ENCODE data around the gene FKBP10. TPM values are rescaled to one million over a fixed set of nuclear protein-coding genes. Genes with fewer than 3 reads are reported as not detected.

FKBP10 gene
- total and polyA plus RNA-seq, 9 of the 15 experiments (the other 6 are each of a cell fraction or from before 2014, with no cell fraction given): 0.03 to 3.0 (median 1.4) TPM; not detected in 1

DNA sequence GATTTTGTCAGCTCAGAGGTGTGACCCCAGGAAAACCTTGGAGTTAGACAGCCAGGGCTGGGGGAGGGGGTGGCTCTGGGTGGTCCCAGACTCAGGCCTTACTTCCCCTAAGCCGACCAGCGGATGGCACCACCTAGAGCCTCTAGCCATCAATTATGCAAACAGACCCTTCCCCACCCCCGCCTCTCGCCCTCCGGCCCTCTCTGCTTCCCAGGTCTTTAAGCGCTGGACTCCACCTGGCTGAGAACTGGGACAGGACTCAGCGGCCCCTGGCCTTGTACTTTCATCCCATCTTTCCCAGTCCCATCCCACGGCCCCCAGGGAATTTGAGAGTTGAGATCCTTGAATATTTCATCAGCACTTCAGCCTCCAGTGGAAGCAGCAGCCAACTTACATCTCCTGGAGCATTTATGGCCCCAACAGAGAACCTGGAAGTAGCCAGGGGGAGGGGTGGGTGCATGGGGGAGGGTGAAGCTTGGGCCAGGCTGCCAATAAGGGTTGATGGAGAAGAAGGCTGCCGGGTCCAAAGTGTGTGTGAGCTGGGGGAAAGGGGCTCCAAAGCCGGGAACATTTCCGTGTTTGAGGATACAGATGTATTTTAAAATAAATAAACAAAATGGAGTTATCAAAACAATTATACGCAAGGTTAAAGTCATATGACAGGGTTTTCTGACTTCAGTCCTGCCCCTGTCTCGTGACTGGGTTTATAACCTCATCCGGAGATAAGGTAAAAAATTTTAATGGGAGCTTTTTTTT, 18.8 kb upstream of the FKBP10 start (continued):
- TF ChIP-seq, protein P1, sequence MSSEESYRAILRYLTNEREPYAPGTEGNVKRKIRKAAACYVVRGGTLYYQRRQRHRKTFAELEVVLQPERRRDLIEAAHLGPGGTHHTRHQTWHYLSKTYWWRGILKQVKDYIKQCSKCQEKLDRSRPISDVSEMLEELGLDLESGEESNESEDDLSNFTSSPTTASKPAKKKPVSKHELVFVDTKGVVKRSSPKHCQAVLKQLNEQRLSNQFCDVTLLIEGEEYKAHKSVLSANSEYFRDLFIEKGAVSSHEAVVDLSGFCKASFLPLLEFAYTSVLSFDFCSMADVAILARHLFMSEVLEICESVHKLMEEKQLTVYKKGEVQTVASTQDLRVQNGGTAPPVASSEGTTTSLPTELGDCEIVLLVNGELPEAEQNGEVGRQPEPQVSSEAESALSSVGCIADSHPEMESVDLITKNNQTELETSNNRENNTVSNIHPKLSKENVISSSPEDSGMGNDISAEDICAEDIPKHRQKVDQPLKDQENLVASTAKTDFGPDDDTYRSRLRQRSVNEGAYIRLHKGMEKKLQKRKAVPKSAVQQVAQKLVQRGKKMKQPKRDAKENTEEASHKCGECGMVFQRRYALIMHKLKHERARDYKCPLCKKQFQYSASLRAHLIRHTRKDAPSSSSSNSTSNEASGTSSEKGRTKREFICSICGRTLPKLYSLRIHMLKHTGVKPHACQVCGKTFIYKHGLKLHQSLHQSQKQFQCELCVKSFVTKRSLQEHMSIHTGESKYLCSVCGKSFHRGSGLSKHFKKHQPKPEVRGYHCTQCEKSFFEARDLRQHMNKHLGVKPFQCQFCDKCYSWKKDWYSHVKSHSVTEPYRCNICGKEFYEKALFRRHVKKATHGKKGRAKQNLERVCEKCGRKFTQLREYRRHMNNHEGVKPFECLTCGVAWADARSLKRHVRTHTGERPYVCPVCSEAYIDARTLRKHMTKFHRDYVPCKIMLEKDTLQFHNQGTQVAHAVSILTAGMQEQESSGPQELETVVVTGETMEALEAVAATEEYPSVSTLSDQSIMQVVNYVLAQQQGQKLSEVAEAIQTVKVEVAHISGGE (CRISPR knock-in tag; IDR thresholded peaks at IDR 0.05): no peak
- TF ChIP-seq NFXL1 (CRISPR knock-in tag; IDR thresholded peaks at IDR 0.05) (no peak), PCBP2 (IDR thresholded peaks at IDR 0.05; ENCODE audit: low read depth, low read length, poor library complexity, severe bottlenecking) (no peak), POLR2G (IDR thresholded peaks at IDR 0.05; ENCODE audit: low read depth, low read length) (no peak), SMAD1 (IDR thresholded peaks at IDR 0.05; ENCODE audit: low read depth, low read length, partially characterized antibody) (no peak), SOX6 (IDR thresholded peaks at IDR 0.05) (no peak), NEUROD1 (IDR thresholded peaks at IDR 0.05; ENCODE audit: borderline replicate concordance, low read depth, low read length, partially characterized antibody) (peak; percentile 27), ZFP1 (CRISPR knock-in tag; IDR thresholded peaks at IDR 0.05) (no peak), ZNF668 (CRISPR knock-in tag; IDR thresholded peaks at IDR 0.05) (no peak), ELF2 (CRISPR knock-in tag; IDR thresholded peaks at IDR 0.05) (no peak), ZZZ3 (IDR thresholded peaks at IDR 0.05) (no peak), ZNF589 (CRISPR knock-in tag; IDR thresholded peaks at IDR 0.05; ENCODE audit: low read depth) (no peak), ELF1 (tag; IDR thresholded peaks at IDR 0.05) (0 out of 2 replicates have a peak, but pooled peaks have one; percentile 6), CBX8 (IDR thresholded peaks at IDR 0.05; ENCODE audit: borderline replicate concordance, extremely low read depth, low read depth, low read length, poor library complexity, severe bottlenecking) (no peak)
- TF ChIP-seq, protein P2, sequence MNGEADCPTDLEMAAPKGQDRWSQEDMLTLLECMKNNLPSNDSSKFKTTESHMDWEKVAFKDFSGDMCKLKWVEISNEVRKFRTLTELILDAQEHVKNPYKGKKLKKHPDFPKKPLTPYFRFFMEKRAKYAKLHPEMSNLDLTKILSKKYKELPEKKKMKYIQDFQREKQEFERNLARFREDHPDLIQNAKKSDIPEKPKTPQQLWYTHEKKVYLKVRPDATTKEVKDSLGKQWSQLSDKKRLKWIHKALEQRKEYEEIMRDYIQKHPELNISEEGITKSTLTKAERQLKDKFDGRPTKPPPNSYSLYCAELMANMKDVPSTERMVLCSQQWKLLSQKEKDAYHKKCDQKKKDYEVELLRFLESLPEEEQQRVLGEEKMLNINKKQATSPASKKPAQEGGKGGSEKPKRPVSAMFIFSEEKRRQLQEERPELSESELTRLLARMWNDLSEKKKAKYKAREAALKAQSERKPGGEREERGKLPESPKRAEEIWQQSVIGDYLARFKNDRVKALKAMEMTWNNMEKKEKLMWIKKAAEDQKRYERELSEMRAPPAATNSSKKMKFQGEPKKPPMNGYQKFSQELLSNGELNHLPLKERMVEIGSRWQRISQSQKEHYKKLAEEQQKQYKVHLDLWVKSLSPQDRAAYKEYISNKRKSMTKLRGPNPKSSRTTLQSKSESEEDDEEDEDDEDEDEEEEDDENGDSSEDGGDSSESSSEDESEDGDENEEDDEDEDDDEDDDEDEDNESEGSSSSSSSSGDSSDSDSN (IDR thresholded peaks at IDR 0.05; ENCODE audit: borderline replicate concordance in 1 of 2, low read depth in 2 of 2, low read length in 2 of 2): 0 out of 4 replicates have a peak, but pooled peaks of 1 of the 2 experiments have one; percentile 27
- TF ChIP-seq, protein P3, sequence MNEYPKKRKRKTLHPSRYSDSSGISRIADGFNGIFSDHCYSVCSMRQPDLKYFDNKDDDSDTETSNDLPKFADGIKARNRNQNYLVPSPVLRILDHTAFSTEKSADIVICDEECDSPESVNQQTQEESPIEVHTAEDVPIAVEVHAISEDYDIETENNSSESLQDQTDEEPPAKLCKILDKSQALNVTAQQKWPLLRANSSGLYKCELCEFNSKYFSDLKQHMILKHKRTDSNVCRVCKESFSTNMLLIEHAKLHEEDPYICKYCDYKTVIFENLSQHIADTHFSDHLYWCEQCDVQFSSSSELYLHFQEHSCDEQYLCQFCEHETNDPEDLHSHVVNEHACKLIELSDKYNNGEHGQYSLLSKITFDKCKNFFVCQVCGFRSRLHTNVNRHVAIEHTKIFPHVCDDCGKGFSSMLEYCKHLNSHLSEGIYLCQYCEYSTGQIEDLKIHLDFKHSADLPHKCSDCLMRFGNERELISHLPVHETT (CRISPR knock-in tag; conservative IDR thresholded peaks at IDR 0.05 in 1 of 2, IDR thresholded peaks at IDR 0.05 in 1 of 2): no peak
- TF ChIP-seq, protein P4, sequence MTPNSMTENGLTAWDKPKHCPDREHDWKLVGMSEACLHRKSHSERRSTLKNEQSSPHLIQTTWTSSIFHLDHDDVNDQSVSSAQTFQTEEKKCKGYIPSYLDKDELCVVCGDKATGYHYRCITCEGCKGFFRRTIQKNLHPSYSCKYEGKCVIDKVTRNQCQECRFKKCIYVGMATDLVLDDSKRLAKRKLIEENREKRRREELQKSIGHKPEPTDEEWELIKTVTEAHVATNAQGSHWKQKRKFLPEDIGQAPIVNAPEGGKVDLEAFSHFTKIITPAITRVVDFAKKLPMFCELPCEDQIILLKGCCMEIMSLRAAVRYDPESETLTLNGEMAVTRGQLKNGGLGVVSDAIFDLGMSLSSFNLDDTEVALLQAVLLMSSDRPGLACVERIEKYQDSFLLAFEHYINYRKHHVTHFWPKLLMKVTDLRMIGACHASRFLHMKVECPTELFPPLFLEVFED (CRISPR knock-in tag; conservative IDR thresholded peaks at IDR 0.05): no peak

Data from K562 (cell line).